ENCODE measurements around the gene CREM. TPM values are rescaled to one million over a fixed set of nuclear protein-coding genes. Genes with fewer than 3 reads are reported as not detected.
A peak's percentile ranks its signal among the peaks of the same experiment; 100 is the strongest.

The CREM gene
- total RNA-seq, 1 experiment from 2014 or later: 21.4 TPM

DNA sequence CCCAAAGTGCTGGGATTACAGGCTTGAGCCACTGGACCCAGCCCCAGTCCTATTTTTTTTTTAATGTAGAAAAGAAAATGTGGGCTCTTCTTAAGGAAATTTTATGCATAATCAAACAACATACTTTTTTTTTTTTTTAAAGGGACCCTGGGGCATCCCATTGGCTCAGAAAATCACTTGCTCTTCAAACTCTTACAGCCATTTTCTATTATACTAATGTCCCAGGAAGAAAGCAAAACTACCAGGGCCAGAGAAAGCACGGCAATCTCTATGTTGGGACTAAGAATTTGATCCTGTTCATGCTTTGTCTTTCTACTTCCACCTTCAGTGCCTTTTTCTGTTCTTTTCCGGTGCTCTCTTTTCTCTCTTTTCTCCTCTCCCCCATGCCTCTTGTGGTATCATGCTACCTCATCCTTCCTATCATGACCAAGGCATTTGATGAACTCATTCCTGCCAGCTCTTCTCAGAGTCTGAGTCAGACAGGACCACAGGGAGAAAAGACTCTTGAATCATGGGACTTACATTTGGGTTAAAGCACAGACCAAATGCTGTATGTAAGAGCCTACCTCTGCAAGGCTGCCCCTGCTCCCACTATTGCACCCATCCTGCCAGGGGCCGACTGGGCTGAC lies 133.2 kb downstream of the CREM start:
- Histone ChIP-seq H4K20me1 (ENCODE audit: insufficient read depth) (no peaks in the 10 kb centered on the region), H3K36me3 (ENCODE audit: control insufficient read depth in 1 of 2, insufficient read depth in 2 of 2, low read length in 2 of 2) (no peaks in the 10 kb centered on the region), H2AFZ (ENCODE audit: low read depth, low read length, poor library complexity, severe bottlenecking) (peak overlapping the region; percentile 61), H3K4me1 (ENCODE audit: control insufficient read depth in 1 of 2, insufficient read depth in 2 of 2, low read length in 2 of 2) (peaks cover 0 to 7% of the 10 kb centered on the region in 2 experiments; a peak in 1 of 4 replicates), H3K27ac (ENCODE audit: low read depth, low read length) (no peak overlapping the region), H3K4me2 (ENCODE audit: low read length) (no peak overlapping the region), H3K9me2 (ENCODE audit: insufficient read depth) (no peaks in the 10 kb centered on the region), H3K27me3 (ENCODE audit: insufficient read depth, low read length) (no peaks in the 10 kb centered on the region), H3K9me3 (ENCODE audit: control insufficient read depth in 1 of 2, insufficient read depth in 1 of 2, low read depth in 1 of 2, low read length in 2 of 2) (peaks cover 0 to 6% of the 10 kb centered on the region in 2 experiments; a peak in 1 of 4 replicates), H3K79me2 (ENCODE audit: insufficient read depth, low read length) (no peaks in the 10 kb centered on the region), H3K4me3 (replicated peaks in 1 of 2; ENCODE audit: low read depth in 1 of 2, low read length in 2 of 2) (no peak overlapping the region), H3K9ac (ENCODE audit: low read length) (no peak overlapping the region)
- no TSS peak for BruUV-seq (replicated peaks)
- RAD21 ChIA-PET (ENCODE audit: low non-redundant PET in 1 of 2, low total read pairs in 2 of 2, uncharacterized antibody in 2 of 2, unreplicated experiment in 2 of 2): no interaction called here
- no peak for TF ChIP-seq TCF7L2 (IDR thresholded peaks at IDR 0.05; ENCODE audit: borderline replicate concordance, extremely low read depth, insufficient read depth, insufficient read length)
- TF ChIP-seq, protein P1, sequence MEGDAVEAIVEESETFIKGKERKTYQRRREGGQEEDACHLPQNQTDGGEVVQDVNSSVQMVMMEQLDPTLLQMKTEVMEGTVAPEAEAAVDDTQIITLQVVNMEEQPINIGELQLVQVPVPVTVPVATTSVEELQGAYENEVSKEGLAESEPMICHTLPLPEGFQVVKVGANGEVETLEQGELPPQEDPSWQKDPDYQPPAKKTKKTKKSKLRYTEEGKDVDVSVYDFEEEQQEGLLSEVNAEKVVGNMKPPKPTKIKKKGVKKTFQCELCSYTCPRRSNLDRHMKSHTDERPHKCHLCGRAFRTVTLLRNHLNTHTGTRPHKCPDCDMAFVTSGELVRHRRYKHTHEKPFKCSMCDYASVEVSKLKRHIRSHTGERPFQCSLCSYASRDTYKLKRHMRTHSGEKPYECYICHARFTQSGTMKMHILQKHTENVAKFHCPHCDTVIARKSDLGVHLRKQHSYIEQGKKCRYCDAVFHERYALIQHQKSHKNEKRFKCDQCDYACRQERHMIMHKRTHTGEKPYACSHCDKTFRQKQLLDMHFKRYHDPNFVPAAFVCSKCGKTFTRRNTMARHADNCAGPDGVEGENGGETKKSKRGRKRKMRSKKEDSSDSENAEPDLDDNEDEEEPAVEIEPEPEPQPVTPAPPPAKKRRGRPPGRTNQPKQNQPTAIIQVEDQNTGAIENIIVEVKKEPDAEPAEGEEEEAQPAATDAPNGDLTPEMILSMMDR (IDR thresholded peaks at IDR 0.05 in 2 of 3, conservative IDR thresholded peaks at IDR 0.05 in 1 of 3; ENCODE audit: borderline replicate concordance in 1 of 3, insufficient read depth in 1 of 3, low read depth in 2 of 3, low read length in 2 of 3): no peak
- no peak for TF ChIP-seq RAD21 (IDR thresholded peaks at IDR 0.05; ENCODE audit: low read depth)
- TF ChIP-seq EGR1 (IDR thresholded peaks at IDR 0.05; ENCODE audit: low read depth): no peak
- TF ChIP-seq, protein P2, sequence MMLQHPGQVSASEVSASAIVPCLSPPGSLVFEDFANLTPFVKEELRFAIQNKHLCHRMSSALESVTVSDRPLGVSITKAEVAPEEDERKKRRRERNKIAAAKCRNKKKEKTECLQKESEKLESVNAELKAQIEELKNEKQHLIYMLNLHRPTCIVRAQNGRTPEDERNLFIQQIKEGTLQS (IDR thresholded peaks at IDR 0.05): no peak
- TF ChIP-seq ZFX (IDR thresholded peaks at IDR 0.05): no peak
- TF ChIP-seq EZH2 (IDR thresholded peaks at IDR 0.05): no peak
- TF ChIP-seq ELF1 (IDR thresholded peaks at IDR 0.05; ENCODE audit: borderline replicate concordance, low read depth): no peak
- TF ChIP-seq, protein P3, sequence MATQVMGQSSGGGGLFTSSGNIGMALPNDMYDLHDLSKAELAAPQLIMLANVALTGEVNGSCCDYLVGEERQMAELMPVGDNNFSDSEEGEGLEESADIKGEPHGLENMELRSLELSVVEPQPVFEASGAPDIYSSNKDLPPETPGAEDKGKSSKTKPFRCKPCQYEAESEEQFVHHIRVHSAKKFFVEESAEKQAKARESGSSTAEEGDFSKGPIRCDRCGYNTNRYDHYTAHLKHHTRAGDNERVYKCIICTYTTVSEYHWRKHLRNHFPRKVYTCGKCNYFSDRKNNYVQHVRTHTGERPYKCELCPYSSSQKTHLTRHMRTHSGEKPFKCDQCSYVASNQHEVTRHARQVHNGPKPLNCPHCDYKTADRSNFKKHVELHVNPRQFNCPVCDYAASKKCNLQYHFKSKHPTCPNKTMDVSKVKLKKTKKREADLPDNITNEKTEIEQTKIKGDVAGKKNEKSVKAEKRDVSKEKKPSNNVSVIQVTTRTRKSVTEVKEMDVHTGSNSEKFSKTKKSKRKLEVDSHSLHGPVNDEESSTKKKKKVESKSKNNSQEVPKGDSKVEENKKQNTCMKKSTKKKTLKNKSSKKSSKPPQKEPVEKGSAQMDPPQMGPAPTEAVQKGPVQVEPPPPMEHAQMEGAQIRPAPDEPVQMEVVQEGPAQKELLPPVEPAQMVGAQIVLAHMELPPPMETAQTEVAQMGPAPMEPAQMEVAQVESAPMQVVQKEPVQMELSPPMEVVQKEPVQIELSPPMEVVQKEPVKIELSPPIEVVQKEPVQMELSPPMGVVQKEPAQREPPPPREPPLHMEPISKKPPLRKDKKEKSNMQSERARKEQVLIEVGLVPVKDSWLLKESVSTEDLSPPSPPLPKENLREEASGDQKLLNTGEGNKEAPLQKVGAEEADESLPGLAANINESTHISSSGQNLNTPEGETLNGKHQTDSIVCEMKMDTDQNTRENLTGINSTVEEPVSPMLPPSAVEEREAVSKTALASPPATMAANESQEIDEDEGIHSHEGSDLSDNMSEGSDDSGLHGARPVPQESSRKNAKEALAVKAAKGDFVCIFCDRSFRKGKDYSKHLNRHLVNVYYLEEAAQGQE (IDR thresholded peaks at IDR 0.05; ENCODE audit: low read depth): no peak
- no peak for TF ChIP-seq SP1 (IDR thresholded peaks at IDR 0.05; ENCODE audit: low read depth)
- TF ChIP-seq, protein P4, sequence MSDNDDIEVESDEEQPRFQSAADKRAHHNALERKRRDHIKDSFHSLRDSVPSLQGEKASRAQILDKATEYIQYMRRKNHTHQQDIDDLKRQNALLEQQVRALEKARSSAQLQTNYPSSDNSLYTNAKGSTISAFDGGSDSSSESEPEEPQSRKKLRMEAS (IDR thresholded peaks at IDR 0.05): no peak
- no peak for TF ChIP-seq ZNF274 (IDR thresholded peaks at IDR 0.05; ENCODE audit: low read depth, low read length)
- no peak for TF ChIP-seq SRF (IDR thresholded peaks at IDR 0.05; ENCODE audit: low read depth)
- no peak for TF ChIP-seq POLR2AphosphoS5 (IDR thresholded peaks at IDR 0.05; ENCODE audit: low read depth, low read length)
- no peak for TF ChIP-seq POLR2A (IDR thresholded peaks at IDR 0.05; ENCODE audit: borderline replicate concordance, extremely low read depth, insufficient read depth, insufficient read length)
- no peak for TF ChIP-seq EZH2phosphoT487 (IDR thresholded peaks at IDR 0.05; ENCODE audit: borderline replicate concordance)
- TF ChIP-seq CBX3 (IDR thresholded peaks at IDR 0.05; ENCODE audit: low read depth): no peak
- intact Hi-C loops (cut with micrococcal nuclease): no loop called here
- POLR2A ChIA-PET: no interaction called here
- no peak for ATAC-seq
- CTCF ChIA-PET: no interaction called here
- DNase-seq (ENCODE audit: low read depth, low spot score): no peak

All from HCT116 (cell line).